GM19043 (cell line): ENCODE data around the gene FMR1NB.
A peak's percentile ranks its signal among the peaks of the same experiment; 100 is the strongest.

Experiments
- ATAC-seq: cut with Tn5 transposase; IDR thresholded peaks from one replicate; pipeline ENCODE4 v1.9.1; 2021; ENCODE audit warnings: low read depth; ENCODE audit not compliant: unreplicated experiment

Gene FMR1NB

DNA sequence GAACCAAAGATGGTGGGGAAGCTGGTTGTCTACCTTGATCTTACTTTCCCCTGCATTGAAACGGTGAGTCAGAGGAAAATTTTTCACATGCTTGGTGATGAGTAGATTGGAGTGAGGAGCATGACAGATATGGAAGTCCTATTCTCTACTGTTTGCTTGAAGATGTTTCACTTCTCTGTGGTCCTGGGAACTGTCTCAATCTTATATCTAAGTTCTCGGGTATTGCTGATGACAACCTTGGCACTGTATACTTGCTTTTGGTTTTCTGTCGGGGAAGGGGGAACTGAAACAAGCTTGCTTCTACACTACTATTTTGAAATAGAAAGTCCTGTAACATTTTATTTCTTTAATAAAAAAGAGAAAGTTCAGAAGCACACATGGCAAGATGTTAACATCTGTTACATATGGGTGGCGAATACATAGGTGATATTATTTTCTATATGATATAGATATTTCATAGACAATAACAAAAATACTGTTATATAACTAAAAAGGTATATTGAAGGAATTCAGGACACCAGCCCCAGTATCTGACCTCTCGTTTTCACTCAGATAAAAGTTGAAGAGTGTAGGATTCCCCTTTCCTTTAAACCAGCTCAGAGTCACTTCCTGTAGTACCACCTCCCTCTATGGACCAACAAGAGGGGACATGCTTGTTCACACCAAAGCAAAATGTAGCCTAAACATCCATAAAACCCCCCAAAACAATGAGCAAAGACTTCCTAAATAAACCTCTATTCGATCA is 88.8 kb downstream of the FMR1NB start:
- ATAC-seq, result peak; percentile 97

DNA sequence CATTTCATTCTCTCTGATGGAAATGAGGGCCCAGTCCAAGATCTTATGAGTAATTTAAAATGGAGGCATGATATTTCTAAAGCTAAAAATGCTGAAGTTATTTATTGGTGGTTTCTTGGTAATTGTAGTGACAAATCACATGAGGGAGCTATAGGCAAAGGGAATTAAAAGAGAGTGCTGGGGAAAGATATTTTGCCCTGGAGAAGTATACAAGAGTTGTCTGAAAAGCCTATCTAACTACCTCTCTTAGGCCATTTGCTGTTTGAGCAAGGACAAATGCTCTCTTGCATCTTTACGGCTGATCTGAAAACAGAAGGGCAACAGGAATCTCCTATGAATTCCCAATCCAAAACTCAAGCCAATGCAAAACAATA is 89.4 kb downstream of the FMR1NB start:
- no peak for ATAC-seq
